ENCODE results near the gene MATK. TPM values are rescaled to one million over a fixed set of nuclear protein-coding genes. Genes with fewer than 3 reads are reported as not detected.

MATK gene, protein sequence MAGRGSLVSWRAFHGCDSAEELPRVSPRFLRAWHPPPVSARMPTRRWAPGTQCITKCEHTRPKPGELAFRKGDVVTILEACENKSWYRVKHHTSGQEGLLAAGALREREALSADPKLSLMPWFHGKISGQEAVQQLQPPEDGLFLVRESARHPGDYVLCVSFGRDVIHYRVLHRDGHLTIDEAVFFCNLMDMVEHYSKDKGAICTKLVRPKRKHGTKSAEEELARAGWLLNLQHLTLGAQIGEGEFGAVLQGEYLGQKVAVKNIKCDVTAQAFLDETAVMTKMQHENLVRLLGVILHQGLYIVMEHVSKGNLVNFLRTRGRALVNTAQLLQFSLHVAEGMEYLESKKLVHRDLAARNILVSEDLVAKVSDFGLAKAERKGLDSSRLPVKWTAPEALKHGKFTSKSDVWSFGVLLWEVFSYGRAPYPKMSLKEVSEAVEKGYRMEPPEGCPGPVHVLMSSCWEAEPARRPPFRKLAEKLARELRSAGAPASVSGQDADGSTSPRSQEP
- polyA plus RNA-seq: 5.9 TPM

DNA sequence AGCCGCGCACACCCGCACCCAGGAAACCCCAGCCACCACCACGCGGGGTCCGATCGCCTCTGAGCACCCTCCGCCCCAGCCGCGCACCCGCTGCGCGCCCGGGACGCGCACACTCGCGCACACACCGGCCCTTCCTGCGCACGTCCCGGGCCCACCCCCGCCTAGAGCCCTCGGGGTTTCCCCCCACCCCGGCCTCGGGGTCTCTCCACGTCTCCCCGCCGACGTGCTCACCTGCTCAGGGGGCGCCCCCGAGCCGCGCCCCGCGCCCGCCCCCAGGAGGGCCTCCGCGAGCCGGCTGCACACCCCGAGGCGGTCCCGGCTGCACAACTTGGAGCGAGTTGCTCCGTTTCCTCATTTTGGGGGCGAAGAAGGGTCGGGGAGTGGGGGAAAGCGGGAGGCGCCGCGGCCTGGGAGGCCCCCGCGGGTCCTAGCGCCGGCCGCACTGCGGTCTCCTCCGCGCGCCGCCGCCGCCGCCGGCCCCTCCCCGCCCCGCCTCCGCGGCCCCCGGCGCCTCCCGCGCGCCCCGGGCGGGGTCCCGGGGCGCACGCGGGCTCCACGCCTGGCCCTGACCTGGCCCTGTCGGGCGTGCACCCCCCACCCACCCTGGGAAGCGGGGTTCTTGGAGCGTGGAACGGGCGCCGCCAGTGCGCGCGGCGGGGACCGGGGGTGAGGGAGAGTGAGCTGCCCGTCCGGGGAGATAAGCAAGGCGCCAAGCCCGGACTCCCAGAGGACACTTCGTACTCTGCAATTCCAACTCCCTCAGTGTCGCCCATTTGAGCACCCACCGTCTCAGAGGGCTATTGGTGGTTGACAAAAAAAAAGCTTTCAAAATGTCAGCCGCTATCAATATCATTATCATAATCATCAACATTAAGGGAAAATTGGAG is at the start of gene MATK:
Gene MATK (minus strand): TSS at position 444 of the 887 bp plus-strand sequence. CDS start 1,246 bp downstream, outside the sequence.
- Mint-ChIP-seq H3K9me3 (peaks cover 2 to 10% (median 10%) of the 10 kb centered on the region in 3 donors), H3K4me3 (peak within 1 kb of the TSS; percentile 1 to 91 (median 82)), H3K4me1 (peaks cover 5 to 11% (median 7%) of the 10 kb centered on the region in 3 donors), H3K27me3 (peaks cover 16% of the 10 kb centered on the region), H3K27ac (peak within 1 kb of the TSS in 1 of 3 donors; percentile 14), H3K36me3 (peaks cover 4% of the 10 kb centered on the region)

DNA sequence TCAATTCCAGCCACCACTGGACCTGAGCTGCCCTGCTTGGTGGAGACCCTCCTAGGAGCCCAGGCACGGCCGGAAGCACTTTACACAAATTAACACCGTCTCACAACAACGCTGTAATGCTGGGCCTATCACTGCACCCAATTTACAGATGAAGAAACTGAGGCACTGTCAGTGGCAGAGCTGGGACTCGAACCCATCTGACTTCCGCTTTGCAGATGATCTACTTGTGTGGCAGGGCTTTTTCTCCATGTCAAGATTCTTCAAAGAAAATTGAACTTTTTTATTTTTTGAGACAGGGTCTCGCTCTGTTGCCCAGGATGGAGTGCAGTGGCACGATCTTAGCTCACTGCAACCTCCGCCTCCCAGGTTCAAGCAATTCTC is 48.9 kb upstream of the MATK start:
- H3K4me1 Mint-ChIP-seq: no peaks in the 10 kb centered on the region
- peaks cover 5% of the 10 kb centered on the region for H3K27me3 Mint-ChIP-seq
- H3K4me3 Mint-ChIP-seq: no peak overlapping the region
- no peak overlapping the region for H3K27ac Mint-ChIP-seq
- peaks cover 0 to 7% (median 2%) of the 10 kb centered on the region in 3 donors for H3K9me3 Mint-ChIP-seq
- H3K36me3 Mint-ChIP-seq: no peaks in the 10 kb centered on the region

DNA sequence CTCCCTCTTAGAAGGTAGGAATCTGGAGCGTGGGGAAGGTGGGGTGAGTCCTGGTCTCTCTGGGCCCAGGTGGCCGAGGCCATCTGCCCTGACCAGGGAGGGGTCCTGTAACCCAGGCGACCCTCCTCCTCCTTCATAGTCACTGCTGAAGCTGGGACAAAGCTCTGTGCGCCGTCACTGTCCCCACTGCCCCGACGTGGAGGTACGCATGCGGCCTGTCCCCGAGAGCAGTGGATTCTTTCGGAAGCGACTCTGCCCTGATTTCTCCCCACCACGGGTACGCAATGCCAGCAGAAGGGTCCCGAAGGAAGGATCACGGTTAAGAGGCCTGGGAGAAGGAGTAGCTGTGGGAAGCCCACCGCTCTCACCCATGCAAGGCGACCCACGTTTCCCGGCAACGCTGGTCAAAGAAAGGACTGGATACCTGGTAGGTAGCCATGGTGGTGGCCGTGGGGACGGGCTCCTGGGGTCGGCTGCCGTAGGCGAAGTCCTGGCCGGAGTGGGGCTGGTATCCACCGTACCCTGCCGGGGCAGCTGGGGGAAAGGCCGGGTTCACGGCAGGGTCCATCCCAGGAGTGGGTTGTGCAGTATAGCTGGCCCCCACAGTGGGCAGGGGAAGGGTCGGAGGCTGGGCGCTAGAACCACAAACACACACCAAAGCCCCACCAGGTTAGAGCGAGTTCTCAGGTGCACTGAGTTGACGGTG is 48.3 kb upstream of the MATK start:
- H3K36me3 Mint-ChIP-seq: no peaks in the 10 kb centered on the region
- no peaks in the 10 kb centered on the region for H3K4me1 Mint-ChIP-seq
- peaks cover 0 to 7% (median 2%) of the 10 kb centered on the region in 3 donors for H3K9me3 Mint-ChIP-seq
- H3K4me3 Mint-ChIP-seq: no peak overlapping the region
- no peak overlapping the region for H3K27ac Mint-ChIP-seq
- H3K27me3 Mint-ChIP-seq: peaks cover 8% of the 10 kb centered on the region

DNA sequence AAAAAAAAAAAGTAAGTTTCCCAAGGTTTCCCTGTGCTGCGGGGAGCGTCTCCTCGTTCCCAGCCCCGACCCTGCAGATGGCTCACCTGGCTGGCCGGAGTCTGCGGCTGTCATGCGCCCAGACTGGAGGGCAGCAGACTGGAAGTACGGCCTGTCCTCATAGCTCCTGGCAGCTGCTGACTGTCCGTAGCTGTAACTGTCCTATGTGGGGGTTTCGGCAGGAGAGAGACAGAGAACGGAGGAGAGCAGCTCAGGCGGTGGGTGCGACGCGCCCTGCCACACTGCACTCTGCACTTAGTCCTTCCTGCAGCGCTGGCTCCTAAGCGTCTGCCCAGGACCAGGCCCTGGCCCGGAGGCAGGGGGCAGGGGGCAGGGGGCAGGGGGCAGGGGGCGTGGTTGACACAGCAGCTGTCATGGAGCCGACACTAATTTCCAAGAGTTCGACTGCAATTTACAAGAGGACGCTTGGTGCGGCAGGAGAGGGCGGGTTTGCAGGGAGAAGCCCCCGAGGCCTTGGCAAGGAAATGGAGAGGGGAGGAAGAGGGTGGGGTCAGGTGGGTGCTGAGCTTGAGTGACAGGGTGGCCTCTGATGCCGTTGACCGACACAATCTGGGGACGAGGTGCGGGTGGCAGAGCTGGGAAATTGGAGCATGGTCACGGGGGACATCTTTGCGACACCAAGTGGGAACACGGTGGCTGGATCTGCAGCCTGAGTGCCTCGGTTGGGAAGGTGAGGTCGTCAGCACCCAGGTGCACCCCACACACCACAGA is 47.6 kb upstream of the MATK start:
- Mint-ChIP-seq H3K4me3 (no peak overlapping the region), H3K27me3 (peaks cover 12% of the 10 kb centered on the region), H3K27ac (no peak overlapping the region), H3K4me1 (no peaks in the 10 kb centered on the region), H3K36me3 (no peaks in the 10 kb centered on the region), H3K9me3 (peaks cover 0 to 7% (median 2%) of the 10 kb centered on the region in 3 donors)

DNA sequence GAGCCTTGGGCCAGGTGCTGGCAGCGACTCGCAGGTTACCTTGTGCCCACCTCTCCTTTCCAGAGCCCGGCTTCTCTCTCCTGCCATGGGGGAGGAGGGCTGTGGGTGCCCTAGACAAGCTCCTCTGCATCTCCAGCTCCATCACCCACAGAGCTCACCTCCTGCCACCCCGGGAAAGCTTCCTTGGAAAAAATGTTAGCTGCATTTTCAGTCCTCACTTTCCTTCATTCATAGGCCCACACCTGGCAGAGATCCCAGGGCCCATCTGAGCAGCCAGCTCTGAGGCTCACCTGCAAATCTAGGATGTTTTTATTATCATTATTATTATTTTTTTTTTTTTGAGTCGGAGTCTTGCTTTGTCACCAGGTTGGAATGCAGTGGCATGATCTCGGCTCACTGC is 45.8 kb upstream of the MATK start:
- peaks cover 0 to 5% (median 4%) of the 10 kb centered on the region in 3 donors for H3K4me1 Mint-ChIP-seq
- no peaks in the 10 kb centered on the region for H3K36me3 Mint-ChIP-seq
- H3K9me3 Mint-ChIP-seq: peaks cover 0 to 3% (median 0%) of the 10 kb centered on the region in 3 donors
- no peak overlapping the region for H3K4me3 Mint-ChIP-seq
- H3K27ac Mint-ChIP-seq: no peak overlapping the region
- H3K27me3 Mint-ChIP-seq: peaks cover 13% of the 10 kb centered on the region

DNA sequence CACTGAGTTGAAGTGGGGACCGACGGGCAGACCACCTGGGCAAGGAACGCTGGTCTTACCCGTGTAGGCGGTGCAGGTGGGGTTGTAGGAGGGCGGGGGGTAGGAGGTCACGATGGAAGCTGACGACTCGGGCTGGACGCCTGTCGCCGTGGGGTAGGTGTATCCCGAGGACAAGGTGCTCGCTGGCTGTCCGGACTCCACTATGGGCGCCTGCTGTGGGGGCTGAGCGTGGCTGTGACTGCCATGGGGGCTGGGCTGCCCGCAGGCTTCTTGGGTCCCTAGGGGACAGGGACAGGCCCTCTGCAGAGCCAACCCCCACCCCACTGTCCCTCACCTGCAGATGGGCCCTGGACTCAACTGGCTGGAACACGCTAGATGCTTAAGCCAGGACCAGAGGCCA is 45.4 kb upstream of the MATK start:
- no peak overlapping the region for H3K4me3 Mint-ChIP-seq
- H3K36me3 Mint-ChIP-seq: no peaks in the 10 kb centered on the region
- H3K27ac Mint-ChIP-seq: no peak overlapping the region
- H3K27me3 Mint-ChIP-seq: peaks cover 13% of the 10 kb centered on the region
- H3K4me1 Mint-ChIP-seq: peaks cover 0 to 5% (median 4%) of the 10 kb centered on the region in 3 donors
- H3K9me3 Mint-ChIP-seq: peaks cover 0 to 3% (median 0%) of the 10 kb centered on the region in 3 donors

DNA sequence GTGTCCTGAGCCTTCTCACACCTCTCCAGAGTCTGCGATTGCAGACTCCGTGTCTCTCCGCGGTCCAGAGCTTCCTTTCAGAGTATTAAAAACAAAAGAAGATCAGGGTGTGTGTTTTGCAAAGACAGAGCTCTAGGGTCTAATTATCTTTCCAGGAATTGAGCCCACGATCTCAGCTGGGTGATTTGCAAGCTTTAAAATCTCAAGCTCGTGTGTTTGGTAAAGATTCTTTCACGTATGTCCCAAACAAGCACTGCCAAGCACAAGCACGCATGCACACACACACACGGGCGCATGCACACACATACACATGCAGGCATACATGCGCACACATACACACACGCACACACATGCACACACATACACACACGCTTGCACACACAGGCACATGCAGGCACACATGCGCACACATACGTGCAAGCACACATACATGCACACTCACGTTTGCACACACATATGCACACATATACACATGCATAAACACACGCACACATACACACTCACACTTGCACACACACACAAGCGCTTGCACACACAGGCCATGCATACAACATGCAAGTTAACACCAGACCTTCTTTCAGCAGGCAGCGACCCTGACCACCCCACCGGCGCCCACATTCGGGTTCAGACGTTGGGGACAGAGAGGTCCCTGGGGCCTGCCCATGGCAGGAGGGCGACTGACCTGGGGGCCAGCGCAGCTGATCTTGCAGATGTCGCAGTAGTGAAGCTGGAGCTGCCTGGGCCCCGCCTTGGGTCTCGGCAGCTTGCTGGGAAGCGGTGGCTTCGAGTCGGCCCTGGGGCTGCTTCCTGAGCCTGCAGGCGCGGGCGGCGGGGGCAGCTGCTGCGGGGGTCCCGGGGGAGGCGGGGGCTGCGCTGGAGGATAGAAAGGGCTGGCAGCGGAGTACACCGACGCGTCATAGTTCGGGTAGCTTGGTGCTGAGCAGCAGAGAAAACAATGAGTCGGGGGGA is 44.7 kb upstream of the MATK start:
- Mint-ChIP-seq H3K27ac (no peak overlapping the region), H3K9me3 (peaks cover 0 to 3% (median 0%) of the 10 kb centered on the region in 3 donors), H3K4me3 (no peak overlapping the region), H3K36me3 (no peaks in the 10 kb centered on the region), H3K27me3 (peaks cover 13% of the 10 kb centered on the region), H3K4me1 (peaks cover 0 to 5% (median 4%) of the 10 kb centered on the region in 3 donors)

DNA sequence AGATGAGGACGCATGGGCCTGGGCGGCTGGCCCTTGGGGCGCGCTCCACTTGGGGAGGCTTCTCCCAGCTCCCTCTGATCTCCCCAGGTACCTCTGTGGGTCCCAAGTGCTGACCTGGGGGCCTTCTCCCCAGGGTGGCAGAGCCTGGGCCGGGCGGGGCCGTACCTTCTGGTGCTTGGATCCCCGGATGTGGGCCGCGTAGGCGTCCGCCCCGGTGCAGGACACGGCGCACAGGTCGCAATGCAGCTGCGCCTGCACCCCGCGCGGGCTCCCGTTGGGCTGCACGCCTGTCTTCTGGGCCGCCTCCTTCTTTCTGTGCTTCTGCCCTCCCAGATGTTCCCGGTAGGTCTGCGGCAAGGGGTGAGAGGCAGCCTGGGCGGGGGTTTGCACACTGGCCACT is 41.1 kb upstream of the MATK start:
- Mint-ChIP-seq H3K27me3 (peaks cover 23% of the 10 kb centered on the region), H3K9me3 (peaks cover 0 to 3% (median 0%) of the 10 kb centered on the region in 3 donors), H3K27ac (no peak overlapping the region), H3K36me3 (no peaks in the 10 kb centered on the region), H3K4me3 (no peak overlapping the region), H3K4me1 (peaks cover 0 to 5% (median 4%) of the 10 kb centered on the region in 3 donors)

DNA sequence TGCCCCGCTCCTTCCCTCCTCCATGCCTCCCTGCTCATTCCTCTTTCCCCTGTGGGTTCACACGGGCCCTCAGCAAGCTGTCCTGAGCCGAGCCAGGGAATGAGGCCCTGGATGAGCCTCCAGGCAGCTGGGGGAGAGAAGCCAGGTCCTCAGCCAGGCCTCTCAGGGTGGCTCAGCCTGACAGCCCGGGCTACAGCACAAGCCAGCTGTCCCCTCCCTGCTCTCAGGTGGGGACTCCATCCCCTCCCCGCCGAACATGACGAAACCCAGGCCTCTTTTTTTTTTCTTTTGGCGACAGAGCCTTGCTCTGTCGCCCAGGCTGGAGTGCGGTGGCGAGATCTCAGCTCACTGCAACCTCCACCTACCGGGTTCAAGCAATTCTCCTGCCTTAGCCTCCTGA is 40.0 kb upstream of the MATK start:
- H3K9me3 Mint-ChIP-seq: peaks cover 0 to 3% (median 0%) of the 10 kb centered on the region in 3 donors
- H3K27me3 Mint-ChIP-seq: peaks cover 21% of the 10 kb centered on the region
- H3K4me1 Mint-ChIP-seq: peaks cover 0 to 7% (median 4%) of the 10 kb centered on the region in 3 donors
- H3K27ac Mint-ChIP-seq: no peak overlapping the region
- no peak overlapping the region for H3K4me3 Mint-ChIP-seq
- H3K36me3 Mint-ChIP-seq: no peaks in the 10 kb centered on the region

DNA sequence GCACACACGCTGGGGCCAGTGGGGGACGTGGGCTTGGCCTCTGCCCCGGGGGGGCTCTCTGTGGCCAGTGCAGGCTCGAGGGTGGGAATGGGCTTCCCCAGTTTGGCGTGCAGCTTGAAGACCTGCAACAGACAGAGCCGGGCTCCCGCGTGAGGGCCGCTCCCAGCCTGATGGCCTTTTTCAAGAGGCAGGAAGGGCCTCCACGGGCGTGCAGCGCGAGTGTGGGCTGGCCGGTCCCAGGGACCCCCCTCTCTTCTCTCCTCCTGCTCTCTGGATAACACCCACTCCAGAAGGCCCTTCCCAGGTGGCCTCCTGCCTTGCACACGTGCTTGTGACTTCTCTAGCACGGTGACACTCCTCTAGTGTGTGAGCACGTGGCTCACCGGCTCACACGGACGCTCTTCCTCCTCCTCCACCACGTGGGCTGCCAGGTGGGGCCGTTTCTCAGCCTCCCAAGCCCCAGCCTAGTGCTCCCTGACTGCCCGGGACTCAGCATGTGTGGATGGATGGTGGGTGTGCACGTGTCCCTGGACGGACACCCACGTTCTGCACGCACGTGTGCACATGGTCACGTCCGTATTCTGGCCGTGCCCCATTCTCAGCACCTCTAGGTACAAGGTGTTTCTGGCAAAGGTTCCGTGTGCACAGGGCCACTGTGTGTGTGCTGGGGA is 39.2 kb upstream of the MATK start:
- peaks cover 0 to 7% (median 6%) of the 10 kb centered on the region in 3 donors for H3K4me1 Mint-ChIP-seq
- H3K4me3 Mint-ChIP-seq: no peak overlapping the region
- H3K27me3 Mint-ChIP-seq: peaks cover 18% of the 10 kb centered on the region
- H3K36me3 Mint-ChIP-seq: no peaks in the 10 kb centered on the region
- H3K27ac Mint-ChIP-seq: peak overlapping the region in 1 of 3 donors; percentile 60
- H3K9me3 Mint-ChIP-seq: no peaks in the 10 kb centered on the region

DNA sequence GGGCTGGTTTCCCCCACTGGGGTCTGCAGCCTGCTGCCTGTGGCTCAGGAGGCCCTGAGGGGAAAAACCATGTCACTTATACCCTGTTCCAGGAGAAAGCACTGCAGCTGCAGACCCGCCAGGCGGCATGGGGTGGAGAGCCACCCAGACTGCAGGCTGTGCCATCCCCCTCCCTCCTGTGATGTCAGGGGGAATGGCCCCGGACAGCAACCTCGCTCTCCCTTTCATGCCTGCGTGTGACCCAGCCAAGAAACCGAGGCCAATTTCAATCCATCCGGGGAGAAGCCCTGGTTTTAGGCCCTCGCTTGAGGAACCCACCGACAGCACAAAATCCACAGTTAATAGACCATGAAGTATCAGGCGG is 37.2 kb upstream of the MATK start:
- Mint-ChIP-seq H3K36me3 (no peaks in the 10 kb centered on the region), H3K27ac (no peak overlapping the region), H3K4me3 (no peak overlapping the region), H3K9me3 (no peaks in the 10 kb centered on the region), H3K27me3 (peaks cover 10% of the 10 kb centered on the region), H3K4me1 (peaks cover 0 to 7% (median 3%) of the 10 kb centered on the region in 3 donors)

DNA sequence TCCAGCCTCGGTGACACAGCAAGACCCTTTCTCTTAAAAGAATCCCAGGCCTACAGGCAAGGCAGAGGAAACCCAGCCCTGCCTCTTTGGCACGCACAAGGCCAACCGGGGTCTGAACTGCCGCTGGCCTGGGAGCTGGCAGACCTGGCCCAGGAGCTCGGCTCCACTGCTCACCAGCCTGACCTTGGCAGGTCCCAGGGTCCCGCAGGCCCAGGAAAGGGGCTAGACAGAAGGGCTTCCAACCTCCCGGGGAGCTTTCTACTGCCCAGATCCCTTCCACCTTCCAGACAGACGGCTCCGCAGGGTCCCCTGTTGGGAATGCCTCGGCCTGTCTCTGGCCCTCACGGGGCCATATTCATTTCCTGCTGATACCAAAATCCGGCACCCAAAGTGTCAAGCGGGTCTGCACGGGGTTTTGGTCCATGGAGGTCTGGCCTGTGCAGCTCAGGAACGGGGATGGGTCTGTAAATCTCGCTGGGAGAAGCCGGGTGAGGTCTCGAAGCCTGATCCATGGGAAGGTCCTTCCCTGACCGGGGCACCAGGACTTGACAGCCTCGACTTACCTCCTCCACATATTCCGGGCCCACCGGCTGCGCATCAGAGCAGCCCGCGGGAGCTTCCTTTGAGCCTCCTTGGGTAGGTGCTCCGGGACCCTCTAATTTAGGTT is 36.6 kb upstream of the MATK start:
- no peaks in the 10 kb centered on the region for H3K9me3 Mint-ChIP-seq
- no peak overlapping the region for H3K4me3 Mint-ChIP-seq
- H3K27me3 Mint-ChIP-seq: peaks cover 10% of the 10 kb centered on the region
- peaks cover 0 to 8% (median 3%) of the 10 kb centered on the region in 3 donors for H3K4me1 Mint-ChIP-seq
- H3K27ac Mint-ChIP-seq: no peak overlapping the region
- H3K36me3 Mint-ChIP-seq: no peaks in the 10 kb centered on the region

Data from IgD-negative memory B cell (primary cell).